Pons (tissue), 1 donor: Measurements from ENCODE around the gene VIT.
"Not testable (repeated sequence)": the region's sequence is repeated elsewhere in the genome, so short reads cannot be mapped to it uniquely, and the experiment has no call there.

Experiments
- DNase-seq: peaks from one replicate; pipeline ENCODE4 v3.0.0-alpha.2; 2016; ENCODE audit warnings: low spot score

VIT gene

GRCh38 chr2:36677996-36678605, 18.4 kb upstream of the VIT start:
- DNase-seq, result no peak

GRCh38 chr2:36678856-36679255, 17.7 kb upstream of the VIT start:
- no peak for DNase-seq

- DNase-seq, result no peak
Observed at GRCh38 chr2:36680012-36680411, 16.5 kb upstream of the VIT start.

DNA sequence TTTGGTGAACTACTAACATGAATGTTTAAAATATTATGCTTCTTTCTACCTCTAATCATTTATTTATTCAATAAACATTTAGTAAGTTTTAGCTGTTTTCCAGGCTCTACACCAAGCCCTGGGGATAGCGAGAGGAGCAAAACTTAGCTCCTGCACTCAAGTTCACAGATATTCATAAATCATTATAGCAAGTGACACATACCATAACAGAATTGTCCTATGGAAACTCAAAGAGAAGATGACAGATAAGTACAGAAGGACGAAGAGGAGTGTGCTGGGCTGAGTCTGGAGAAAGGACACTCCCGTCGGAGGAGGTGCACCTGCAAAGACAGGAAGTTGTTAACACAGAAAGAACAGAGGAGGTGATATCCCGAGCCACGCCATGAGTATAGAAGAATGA, 13.9 kb upstream of the VIT start:
- no peak for DNase-seq

GRCh38 chr2:36683002-36683401, 13.5 kb upstream of the VIT start:
- DNase-seq, result no peak

- not testable (repeated sequence) for DNase-seq
Observed at GRCh38 chr2:36688291-36688690, 8.2 kb upstream of the VIT start.

- not testable (repeated sequence) for DNase-seq
Observed at GRCh38 chr2:36689013-36689412, 7.5 kb upstream of the VIT start.

DNA sequence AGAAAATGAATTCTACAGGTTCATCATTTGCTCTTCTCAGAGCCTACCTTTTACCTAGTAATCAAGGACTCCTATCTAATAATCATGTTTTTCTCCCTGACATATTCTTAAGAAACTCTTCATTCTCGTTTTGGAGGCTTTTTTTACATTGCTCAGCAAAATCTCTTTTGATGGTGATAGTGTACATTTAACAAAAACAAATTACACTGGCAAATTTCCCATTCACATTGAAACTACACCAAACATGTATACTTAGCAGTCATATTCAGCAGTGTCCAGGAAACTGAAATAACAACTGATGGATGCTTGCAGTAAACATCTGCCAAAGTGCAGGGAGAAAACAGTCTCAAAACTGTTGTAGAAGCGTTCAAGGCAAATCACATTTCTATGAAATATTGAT, 4.4 kb upstream of the VIT start:
- no peak for DNase-seq

DNA sequence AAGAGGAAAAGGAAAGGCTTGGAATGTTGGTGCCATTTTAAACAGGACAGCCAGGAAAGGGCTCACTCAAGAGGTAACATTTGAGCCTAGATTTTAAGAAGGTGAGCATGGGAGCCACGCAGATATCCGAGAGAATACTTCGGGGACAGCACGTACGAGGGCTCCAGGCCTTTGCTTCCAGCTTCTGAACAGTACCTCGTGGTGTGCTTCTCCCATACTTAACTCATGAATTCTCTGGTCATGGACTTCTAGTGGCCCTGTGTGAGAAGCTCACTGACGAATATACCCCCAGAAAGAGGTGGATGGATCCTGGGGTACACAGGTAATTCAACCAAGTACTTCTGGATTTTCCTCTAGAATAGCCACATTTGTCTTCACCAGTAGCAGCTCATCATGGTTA, 2.7 kb upstream of the VIT start:
- DNase-seq, result no peak

- DNase-seq, result no peak
Observed at GRCh38 chr2:36695746-36696415, 626 bp upstream of the VIT start.

GRCh38 chr2:36697424-36698066, 1.0 kb downstream of the VIT start:
- DNase-seq, result no peak

- peak; percentile 3 for DNase-seq
Observed at GRCh38 chr2:36698993-36699392, 2.5 kb downstream of the VIT start.

DNA sequence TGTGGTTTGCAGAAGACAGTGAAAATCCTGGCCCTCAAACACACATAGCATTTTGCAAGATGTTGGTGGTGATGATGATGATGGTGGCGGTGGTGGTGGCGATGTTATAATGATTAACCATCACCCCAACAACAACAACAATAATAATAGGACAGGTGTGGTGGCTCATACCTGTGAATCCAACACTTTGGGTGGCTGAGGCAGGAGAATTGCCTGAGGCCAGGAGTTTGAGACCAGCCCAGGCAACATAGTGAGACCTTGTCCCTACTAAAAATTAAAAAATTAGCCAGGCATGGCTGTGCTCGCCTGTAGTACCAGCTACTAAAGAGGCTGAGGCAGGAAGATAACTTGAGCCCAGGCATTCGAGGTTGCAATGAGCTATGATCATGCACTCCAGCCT, 3.8 kb downstream of the VIT start:
- DNase-seq, result no peak

- no peak for DNase-seq
Observed at GRCh38 chr2:36701391-36701795, 4.9 kb downstream of the VIT start.

DNA sequence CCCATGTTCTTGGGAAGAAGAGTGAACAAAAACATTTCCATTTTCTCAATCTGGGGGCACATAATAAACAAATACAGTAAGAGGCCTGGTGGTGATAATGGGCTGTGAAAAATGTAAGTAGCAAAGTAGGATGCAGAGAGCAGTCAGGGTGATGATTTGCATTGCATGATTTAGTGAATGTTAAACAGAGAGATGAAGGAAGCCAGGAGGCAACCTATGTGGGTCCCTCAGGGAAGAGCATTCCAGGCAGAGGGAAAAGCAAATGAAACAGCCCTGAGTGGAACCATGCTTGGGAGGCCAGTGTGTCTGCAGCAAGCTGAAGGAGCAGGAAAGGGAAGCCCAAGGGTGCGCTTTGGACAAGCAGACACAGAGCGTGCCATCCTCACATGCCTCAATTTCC, 5.4 kb downstream of the VIT start:
- DNase-seq, result no peak

DNA sequence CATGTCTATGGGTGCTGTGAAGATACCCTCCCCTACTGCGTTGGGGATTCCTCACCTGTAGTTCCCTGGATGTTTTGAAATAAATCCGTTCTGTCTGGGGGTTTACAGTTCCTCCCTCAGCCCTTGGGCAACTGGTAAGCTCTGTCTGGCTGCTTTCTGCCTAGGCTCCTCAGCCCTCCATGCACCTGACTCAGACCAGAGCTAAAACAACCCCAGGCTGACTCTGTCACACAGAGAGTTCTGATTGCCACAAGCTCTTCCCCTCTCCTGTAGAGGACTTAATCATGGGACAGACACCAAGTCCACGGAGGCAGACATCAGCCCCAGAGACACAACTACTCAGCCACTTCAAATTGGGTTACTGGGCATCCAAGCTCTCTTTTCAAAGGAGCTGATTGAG, 6.3 kb downstream of the VIT start:
- no peak for DNase-seq

- no peak for DNase-seq
Observed at GRCh38 chr2:36704475-36705150, 8.1 kb downstream of the VIT start.

GRCh38 chr2:36705326-36706020, 9.0 kb downstream of the VIT start:
- no peak for DNase-seq

DNA sequence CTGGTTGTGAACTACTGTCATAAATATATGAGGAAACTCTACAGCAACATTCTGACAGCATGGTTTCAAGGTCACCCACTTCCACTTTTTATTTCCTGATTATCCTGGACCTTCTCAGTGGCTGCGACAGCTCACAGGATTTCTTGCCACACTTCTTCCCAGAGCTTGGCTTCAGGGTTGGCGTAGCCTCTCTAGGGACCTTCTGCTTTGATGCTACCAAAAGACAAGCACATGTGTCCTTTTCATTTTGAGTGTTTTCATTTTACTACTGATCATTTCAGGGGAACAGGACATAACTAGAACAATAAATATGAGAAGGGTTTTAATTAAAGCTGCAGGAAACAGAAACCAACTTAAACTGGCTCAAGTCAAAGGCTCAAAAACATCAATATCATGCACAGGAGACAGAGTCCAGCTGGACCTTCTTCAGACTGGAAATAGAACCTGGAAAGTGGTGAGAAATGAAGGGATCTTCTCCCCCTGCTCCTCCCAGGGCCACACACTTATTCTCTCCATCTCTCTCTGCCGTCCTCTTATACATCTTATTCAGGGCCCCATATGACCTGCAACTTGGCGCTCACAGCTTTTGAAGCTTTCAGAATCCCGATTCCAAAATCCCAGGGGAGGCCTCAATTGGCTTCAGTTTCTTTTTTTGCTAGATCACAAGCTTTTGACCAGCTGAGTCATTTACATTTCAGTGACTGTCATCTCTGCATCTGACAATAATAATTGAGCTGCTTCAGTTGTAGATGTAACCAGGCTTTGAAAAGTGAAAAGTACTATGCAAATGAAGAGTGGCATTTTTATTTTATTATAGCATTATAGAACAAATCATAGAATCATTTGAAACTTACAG, 9.7 kb downstream of the VIT start:
- no peak for DNase-seq

GRCh38 chr2:36707050-36707449, 10.5 kb downstream of the VIT start:
- DNase-seq, result no peak

DNA sequence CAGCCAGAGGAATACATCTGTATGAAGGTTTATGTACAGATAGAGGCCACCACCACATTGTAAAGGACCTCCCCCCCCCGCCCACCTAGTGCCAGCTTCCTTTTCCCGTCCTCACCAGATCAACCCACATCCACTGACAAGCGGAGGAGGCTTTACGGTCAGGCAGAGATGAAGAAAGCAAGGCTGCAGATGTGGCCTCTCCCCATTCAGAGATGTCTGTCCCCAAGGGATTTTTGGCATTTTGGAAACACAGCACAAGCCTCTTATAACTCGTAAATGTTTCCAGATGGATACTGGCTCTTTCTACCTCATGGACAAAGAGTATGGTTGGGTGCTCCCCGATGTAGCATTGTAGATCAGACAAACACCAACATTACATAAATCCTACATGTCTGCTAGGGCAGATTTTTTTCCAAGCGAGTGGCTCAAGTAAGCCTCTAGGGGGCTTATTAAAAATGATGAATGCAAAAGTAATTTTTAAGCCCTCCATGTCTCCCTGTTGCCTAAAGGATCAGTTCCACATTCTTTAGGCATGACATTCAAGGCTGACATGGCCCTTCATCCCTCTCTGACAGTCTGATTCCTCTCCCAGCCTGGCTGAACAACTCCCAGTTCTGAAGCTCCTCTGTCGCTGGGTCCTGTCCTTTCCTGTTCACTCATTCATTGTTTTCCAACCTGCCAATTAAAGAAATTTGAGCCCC, 11.7 kb downstream of the VIT start:
- DNase-seq, result no peak
